D341Med (cell line): ENCODE measurements around the gene NDUFA8.

Experiments
- DNase-seq: peaks from one replicate; pipeline ENCODE4 v3.0.0; 2012; ENCODE audit warnings: low spot score

NDUFA8 gene

GRCh38 chr9:122099271-122099869 is 60.2 kb downstream of the NDUFA8 start:
- DNase-seq, result peak; percentile 84

- no peak for DNase-seq
Measured at GRCh38 chr9:122097679-122098315, 61.8 kb downstream of the NDUFA8 start.

DNA sequence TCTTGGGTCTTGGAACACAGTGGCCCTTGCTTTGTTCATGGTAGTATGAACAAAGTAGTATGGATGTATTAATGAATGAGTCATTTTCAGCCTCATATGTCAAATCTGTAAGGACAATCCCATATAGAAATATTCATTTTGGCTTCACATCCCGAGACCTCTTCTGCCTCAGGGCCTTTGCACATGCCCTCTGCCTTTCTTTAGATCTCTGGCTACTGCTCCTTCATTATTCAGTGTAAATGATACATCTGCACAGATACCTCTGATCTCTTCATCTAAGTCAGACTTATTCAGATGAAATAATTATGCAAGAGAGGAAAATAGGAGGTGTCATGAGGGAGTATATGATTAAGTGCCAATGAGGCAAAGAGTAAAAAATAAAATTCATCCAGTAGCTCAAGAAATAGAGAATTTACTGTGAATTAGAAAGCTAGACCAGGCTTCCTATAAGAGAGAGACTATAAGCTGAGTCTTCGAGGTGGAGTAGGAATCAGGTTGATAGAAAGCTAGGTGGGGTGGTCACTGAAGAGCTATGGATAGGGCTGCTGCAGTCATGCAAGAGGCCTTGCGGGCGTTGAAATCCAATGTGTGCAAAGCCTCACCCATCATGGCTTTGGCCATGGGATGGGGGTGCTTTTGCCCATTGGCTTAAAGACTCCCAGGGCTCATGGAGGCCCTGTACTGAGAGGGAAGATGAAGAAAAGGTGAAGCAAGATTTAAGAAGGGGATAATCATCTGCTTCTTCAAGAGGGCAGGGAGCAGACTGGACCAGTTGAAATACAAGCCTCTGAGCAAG is 62.8 kb downstream of the NDUFA8 start:
- no peak for DNase-seq

DNA sequence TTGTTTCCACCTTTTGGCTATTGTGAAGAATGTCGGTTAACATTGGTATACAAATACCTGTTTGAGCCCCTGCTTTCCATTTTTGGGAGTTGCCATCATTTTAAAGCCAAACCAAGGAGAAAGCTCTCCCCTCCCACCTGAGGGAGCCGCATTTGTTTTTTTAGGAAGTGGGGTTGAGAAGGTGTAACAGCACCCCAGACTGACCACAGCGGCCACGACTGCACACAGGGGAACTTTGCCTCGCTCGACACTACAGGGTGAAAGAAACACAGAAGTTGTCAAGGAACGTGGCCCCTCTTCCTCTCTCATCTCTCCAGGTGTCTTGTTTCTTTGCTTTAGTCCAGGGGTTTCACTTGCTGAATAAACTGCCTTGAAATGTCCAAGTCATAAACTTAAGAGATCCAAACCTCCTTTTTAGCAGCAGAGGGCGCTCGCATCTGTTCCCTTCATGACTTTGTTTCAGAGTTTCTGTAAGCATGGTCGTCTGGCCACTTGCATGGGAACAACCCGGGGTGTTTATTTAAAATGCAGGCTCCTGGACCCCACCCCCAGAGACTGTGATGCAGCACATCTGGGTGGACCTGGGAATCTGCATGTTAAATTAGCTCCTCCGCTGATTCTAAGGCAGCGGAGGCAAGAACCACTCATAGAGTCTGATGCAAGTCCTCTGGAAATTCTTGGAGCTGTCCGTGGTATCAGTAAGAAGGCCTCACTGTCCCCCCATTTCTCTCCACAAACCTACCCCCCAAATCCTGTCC is 64.4 kb downstream of the NDUFA8 start:
- no peak for DNase-seq
